Trophoblast cell (in vitro differentiated cells and primary cell): Measurements from ENCODE around the gene AEN.

Experiments used
- DNase-seq, 2 donors: peaks; one replicate each; pipeline ENCODE4 v3.0.0-alpha.2; 2016
- H2AFZ ChIP-seq: 2 replicates; pipeline ENCODE4 v1.6.1; 2013; ENCODE audit warnings: low read length, moderate library complexity, mild to moderate bottlenecking; ENCODE audit not compliant: insufficient read depth, poor library complexity
- H2AK5ac ChIP-seq: 2 replicates; pipeline ENCODE4 v1.6.1; 2013; ENCODE audit warnings: mild to moderate bottlenecking, low read length
- H2BK120ac ChIP-seq: 2 replicates; pipeline ENCODE4 v1.6.1; 2013; ENCODE audit warnings: low read length, mild to moderate bottlenecking, moderate library complexity; ENCODE audit not compliant: insufficient read depth, poor library complexity
- H2BK12ac ChIP-seq: 2 replicates; pipeline ENCODE4 v1.6.1; 2013; ENCODE audit warnings: mild to moderate bottlenecking, low read length, moderate library complexity
- H2BK5ac ChIP-seq: 2 replicates; pipeline ENCODE4 v1.6.1; 2013; ENCODE audit warnings: low read length, low read depth, moderate library complexity, mild to moderate bottlenecking; ENCODE audit not compliant: poor library complexity
- H3K14ac ChIP-seq: 2 replicates; pipeline ENCODE4 v1.6.1; 2013; ENCODE audit warnings: mild to moderate bottlenecking, low read length
- H3K18ac ChIP-seq: 2 replicates; pipeline ENCODE4 v1.6.1; 2013; ENCODE audit warnings: mild to moderate bottlenecking, low read length
- H3K23ac ChIP-seq: 2 replicates; pipeline ENCODE4 v1.6.1; 2013; ENCODE audit warnings: low read length
- H3K27ac ChIP-seq: 2 replicates; pipeline ENCODE4 v1.5.1; 2013; ENCODE audit warnings: low read depth, mild to moderate bottlenecking, inconsistent platforms, low read length, moderate library complexity
- H3K27me3 ChIP-seq: 2 replicates; pipeline ENCODE4 v1.6.1; 2013; ENCODE audit warnings: inconsistent platforms, mild to moderate bottlenecking, low read length, moderate library complexity; ENCODE audit not compliant: insufficient read depth
- H3K36me3 ChIP-seq, 2 experiments: 1 replicate in 1 of 2; 2 replicates in 1 of 2; pipeline ENCODE4 v1.6.1; 2013; ENCODE audit warnings: low read length in 2 of 2, mild to moderate bottlenecking in 2 of 2, moderate library complexity in 1 of 2; ENCODE audit not compliant: insufficient read depth in 2 of 2, control insufficient read depth in 1 of 2
- H3K4ac ChIP-seq: 2 replicates; pipeline ENCODE4 v1.6.1; 2013; ENCODE audit warnings: low read depth, mild to moderate bottlenecking, low read length, moderate library complexity
- H3K4me1 ChIP-seq, 2 experiments: 1 replicate in 1 of 2; 2 replicates in 1 of 2; pipeline ENCODE4 v1.6.1; 2013; ENCODE audit warnings: low read length in 2 of 2, mild to moderate bottlenecking in 2 of 2, moderate library complexity in 1 of 2; ENCODE audit not compliant: insufficient read depth in 2 of 2, control insufficient read depth in 1 of 2
- H3K4me2 ChIP-seq: 2 replicates; pipeline ENCODE4 v1.6.1; 2013; ENCODE audit warnings: inconsistent platforms, mild to moderate bottlenecking, low read length, moderate library complexity
- H3K4me3 ChIP-seq: 2 replicates; pipeline ENCODE4 v1.5.1; 2013; ENCODE audit warnings: mild to moderate bottlenecking, low read depth, low read length, inconsistent platforms
- H3K79me1 ChIP-seq: one replicate; pipeline ENCODE4 v1.6.1; 2013; ENCODE audit warnings: low read length
- H3K79me2 ChIP-seq: 2 replicates; pipeline ENCODE4 v1.6.1; 2013; ENCODE audit warnings: low read length, mild to moderate bottlenecking; ENCODE audit not compliant: control insufficient read depth, insufficient read depth, poor library complexity
- H3K9ac ChIP-seq: 2 replicates; pipeline ENCODE4 v1.6.1; 2013; ENCODE audit warnings: mild to moderate bottlenecking, low read length
- H3K9me3 ChIP-seq: 2 replicates; pipeline ENCODE4 v1.6.1; 2013; ENCODE audit warnings: low read depth, mild to moderate bottlenecking, control low read depth, inconsistent platforms, low read length; ENCODE audit not compliant: insufficient read depth
- H4K12ac ChIP-seq: 2 replicates; pipeline ENCODE4 v1.6.1; 2013; ENCODE audit warnings: low read depth, mild to moderate bottlenecking, low read length, moderate library complexity
- H4K8ac ChIP-seq: 2 replicates; pipeline ENCODE4 v1.6.1; 2013; ENCODE audit warnings: low read depth, mild to moderate bottlenecking, low read length, moderate library complexity
- H4K91ac ChIP-seq: one replicate; pipeline ENCODE4 v1.6.1; 2013; ENCODE audit warnings: low read depth, mild to moderate bottlenecking, low read length, moderate library complexity
- WGBS: extraction: QIAGEN DNeasy Blood & Tissue Kit; methylation state at CpG from one replicate; pipeline ENCODE4 v1.1.7; 2013; ENCODE audit warnings: missing lambda C conversion rate; ENCODE audit not compliant: insufficient read length, insufficient coverage; ENCODE audit errors: extremely low coverage; 5-methylcytosine and 5-hydroxymethylcytosine counted together

The AEN gene

GRCh38 chr15:88591384-88591783 is 29.8 kb upstream of the AEN start:
- Histone ChIP-seq H3K4ac (no peak overlapping the region), H3K79me2 (no peaks in the 10 kb centered on the region), H2AFZ (no peak overlapping the region), H3K36me3 (no peaks in the 10 kb centered on the region), H3K27ac (no peak overlapping the region), H3K79me1 (no peaks in the 10 kb centered on the region), H3K4me1 (no peaks in the 10 kb centered on the region), H3K4me2 (no peak overlapping the region), H4K8ac (no peak overlapping the region), H3K4me3 (no peak overlapping the region), H3K14ac (no peak overlapping the region), H3K27me3 (no peaks in the 10 kb centered on the region), H3K9ac (no peak overlapping the region), H2BK120ac (no peak overlapping the region), H3K18ac (no peak overlapping the region), H4K12ac (no peak overlapping the region), H3K9me3 (no peaks in the 10 kb centered on the region), H2AK5ac (no peak overlapping the region), H2BK12ac (no peak overlapping the region), H2BK5ac (no peak overlapping the region), H4K91ac (no peak overlapping the region), H3K23ac (no peak overlapping the region)
- DNase-seq: no peak

GRCh38 chr15:88603885-88604284 is 17.3 kb upstream of the AEN start:
- Histone ChIP-seq H3K9me3 (peaks cover 7% of the 10 kb centered on the region), H3K23ac (no peak overlapping the region), H2BK120ac (no peak overlapping the region), H3K4me3 (no peak overlapping the region), H3K4me2 (peak overlapping the region; percentile 54), H4K91ac (no peak overlapping the region), H2BK12ac (no peak overlapping the region), H3K27me3 (peaks cover 31% of the 10 kb centered on the region), H3K4ac (no peak overlapping the region), H3K9ac (no peak overlapping the region), H3K4me1 (peaks cover 10 to 12% of the 10 kb centered on the region in 2 experiments), H3K79me1 (no peaks in the 10 kb centered on the region), H2AK5ac (no peak overlapping the region), H3K18ac (no peak overlapping the region), H3K79me2 (no peaks in the 10 kb centered on the region), H2AFZ (no peak overlapping the region), H4K12ac (no peak overlapping the region), H3K27ac (no peak overlapping the region), H3K14ac (no peak overlapping the region), H4K8ac (no peak overlapping the region), H3K36me3 (no peaks in the 10 kb centered on the region), H2BK5ac (no peak overlapping the region)
- no peak for DNase-seq
- WGBS: no CpG with 5 or more reads among the region's 14 CpGs

- Histone ChIP-seq H3K9me3 (peaks cover 7% of the 10 kb centered on the region), H2BK12ac (no peak overlapping the region), H4K8ac (no peak overlapping the region), H3K27me3 (peaks cover 31% of the 10 kb centered on the region), H3K4me1 (peaks cover 10 to 12% of the 10 kb centered on the region in 2 experiments), H3K36me3 (no peaks in the 10 kb centered on the region), H3K79me1 (no peaks in the 10 kb centered on the region), H2AK5ac (no peak overlapping the region), H3K4me3 (no peak overlapping the region), H3K79me2 (no peaks in the 10 kb centered on the region), H4K91ac (no peak overlapping the region), H3K4ac (no peak overlapping the region), H4K12ac (no peak overlapping the region), H2BK120ac (no peak overlapping the region), H3K4me2 (peak overlapping the region; percentile 54), H3K9ac (no peak overlapping the region), H3K18ac (no peak overlapping the region), H3K27ac (no peak overlapping the region), H3K14ac (no peak overlapping the region), H2BK5ac (no peak overlapping the region), H3K23ac (no peak overlapping the region), H2AFZ (no peak overlapping the region)
- no peak for DNase-seq
- no CpG with 5 or more reads among the region's 46 CpGs for WGBS
These were observed 16.6 kb upstream of the AEN start for GRCh38 chr15:88604381-88605188.

GRCh38 chr15:88605189-88606069 is 15.7 kb upstream of the AEN start:
- Histone ChIP-seq H3K27ac (no peak overlapping the region), H3K18ac (no peak overlapping the region), H3K79me1 (no peaks in the 10 kb centered on the region), H3K4ac (no peak overlapping the region), H2BK12ac (no peak overlapping the region), H2BK5ac (no peak overlapping the region), H3K4me1 (peaks cover 10 to 12% of the 10 kb centered on the region in 2 experiments), H2BK120ac (no peak overlapping the region), H3K9me3 (peaks cover 8% of the 10 kb centered on the region), H2AK5ac (no peak overlapping the region), H4K91ac (no peak overlapping the region), H2AFZ (no peak overlapping the region), H4K8ac (no peak overlapping the region), H3K4me2 (peak overlapping the region; percentile 54), H4K12ac (no peak overlapping the region), H3K14ac (no peak overlapping the region), H3K9ac (no peak overlapping the region), H3K27me3 (peaks cover 31% of the 10 kb centered on the region), H3K36me3 (no peaks in the 10 kb centered on the region), H3K79me2 (no peaks in the 10 kb centered on the region), H3K4me3 (no peak overlapping the region), H3K23ac (no peak overlapping the region)
- DNase-seq: peak in 1 of 2 donors; percentile 38
- WGBS: no CpG with 5 or more reads among the region's 58 CpGs
